ENCODE measurements around the gene SECISBP2L. TPM values are rescaled to one million over a fixed set of nuclear protein-coding genes. Genes with fewer than 3 reads are reported as not detected.
A peak's percentile ranks its signal among the peaks of the same experiment; 100 is the strongest.

SECISBP2L gene
- total RNA-seq, 1 experiment from 2014 or later, result 33.2 TPM

GRCh38 chr15:49052662-49053061 lies 6.4 kb upstream of the SECISBP2L start:
- Histone ChIP-seq H3K79me2 (ENCODE audit: low read depth) (no peaks in the 10 kb centered on the region), H3K4me2 (no peak overlapping the region), H3K9me3 (ENCODE audit: insufficient read depth, low read depth) (no peaks in the 10 kb centered on the region), H2AFZ (no peak overlapping the region), H3K27me3 (ENCODE audit: insufficient read depth, low read depth) (no peaks in the 10 kb centered on the region), H3K4me1 (replicated peaks; ENCODE audit: insufficient read depth) (no peaks in the 10 kb centered on the region), H3K36me3 (ENCODE audit: low read depth) (no peaks in the 10 kb centered on the region), H3K9me2 (ENCODE audit: insufficient read depth) (no peaks in the 10 kb centered on the region), H3F3A (ENCODE audit: insufficient read depth, low read depth) (no peaks in the 10 kb centered on the region), H3K4me3 (no peak overlapping the region), H3K27ac (no peak overlapping the region), H4K20me1 (ENCODE audit: insufficient read depth) (no peaks in the 10 kb centered on the region)
- ChIA-PET POLR2A (ENCODE audit: unreplicated experiment) (no interaction called here), CTCF (no interaction called here)
- no peak for DNase-seq
- no peak for TF ChIP-seq CTCF (conservative IDR thresholded peaks at IDR 0.05)
- TF ChIP-seq EZH2 (IDR thresholded peaks at IDR 0.05; ENCODE audit: low read depth), result no peak
- intact Hi-C loops (cut with micrococcal nuclease; ENCODE audit: unreplicated experiment), result no loop called here
- BruUV-seq (replicated peaks), result no TSS peak

GRCh38 chr15:49047456-49047855 lies 1.2 kb upstream of the SECISBP2L start:
- Histone ChIP-seq H3K27ac (no peak overlapping the region), H3K4me1 (replicated peaks; ENCODE audit: insufficient read depth) (peaks cover 15% of the 10 kb centered on the region), H3K79me2 (ENCODE audit: low read depth) (peaks cover 33% of the 10 kb centered on the region), H4K20me1 (ENCODE audit: insufficient read depth) (no peaks in the 10 kb centered on the region), H3K4me3 (no peak overlapping the region), H3K27me3 (ENCODE audit: insufficient read depth, low read depth) (no peaks in the 10 kb centered on the region), H3F3A (ENCODE audit: insufficient read depth, low read depth) (no peaks in the 10 kb centered on the region), H3K9me2 (ENCODE audit: insufficient read depth) (no peaks in the 10 kb centered on the region), H3K9me3 (ENCODE audit: insufficient read depth, low read depth) (no peaks in the 10 kb centered on the region), H2AFZ (no peak overlapping the region), H3K36me3 (ENCODE audit: low read depth) (no peaks in the 10 kb centered on the region), H3K4me2 (no peak overlapping the region)
- intact Hi-C loops (cut with micrococcal nuclease; ENCODE audit: unreplicated experiment), result loop anchor here (5.0 to 10.0 kb wide), 2 partner anchors 110 to 713 kb away; partner anchors contain the start of genes COPS2 and DUT
- ChIA-PET POLR2A (ENCODE audit: unreplicated experiment) (interaction anchor here (0.6 kb wide), 1 partner anchor 1145 kb away, joined by 6 read pairs; no protein-coding TSS in a partner anchor), CTCF (interaction anchor here (1.5 kb wide), 1 partner anchor 72 kb away, joined by 3 read pairs; no protein-coding TSS in a partner anchor)
- TF ChIP-seq EZH2 (IDR thresholded peaks at IDR 0.05; ENCODE audit: low read depth) (no peak), CTCF (conservative IDR thresholded peaks at IDR 0.05) (no peak)
- no TSS peak for BruUV-seq (replicated peaks)
- DNase-seq, result no peak

- POLR2A ChIA-PET (ENCODE audit: unreplicated experiment), result interaction anchor here (0.7 kb wide), 1 partner anchor 575 kb away, joined by 4 read pairs; the partner anchor contains the start of gene DTWD1
- intact Hi-C loops (cut with micrococcal nuclease; ENCODE audit: unreplicated experiment), result loop anchor here (5.0 to 10.0 kb wide), 2 partner anchors 112 to 711 kb away; partner anchors contain the start of genes COPS2 and DUT
- Histone ChIP-seq H3K4me3 (peak overlapping the region; percentile 67), H3K36me3 (ENCODE audit: low read depth) (no peaks in the 10 kb centered on the region), H3K9me2 (ENCODE audit: insufficient read depth) (no peaks in the 10 kb centered on the region), H3K27ac (no peak overlapping the region), H3K27me3 (ENCODE audit: insufficient read depth, low read depth) (no peaks in the 10 kb centered on the region), H4K20me1 (ENCODE audit: insufficient read depth) (no peaks in the 10 kb centered on the region), H3K9me3 (ENCODE audit: insufficient read depth, low read depth) (no peaks in the 10 kb centered on the region), H3K79me2 (ENCODE audit: low read depth) (peaks cover 50% of the 10 kb centered on the region), H3K4me1 (replicated peaks; ENCODE audit: insufficient read depth) (peaks cover 15% of the 10 kb centered on the region), H2AFZ (peak overlapping the region; percentile 92), H3K4me2 (peak overlapping the region; percentile 92), H3F3A (ENCODE audit: insufficient read depth, low read depth) (no peaks in the 10 kb centered on the region)
- DNase-seq, result no peak
- TF ChIP-seq CTCF (conservative IDR thresholded peaks at IDR 0.05) (no peak), EZH2 (IDR thresholded peaks at IDR 0.05; ENCODE audit: low read depth) (no peak)
- BruUV-seq (replicated peaks), result TSS peak; percentile 53
- CTCF ChIA-PET, result interaction anchor here (0.7 to 1.5 kb wide), 4 partner anchors 64 to 110 kb away, joined by 3 to 5 read pairs (median 3); partner anchors contain the start of gene COPS2
Observed at GRCh38 chr15:49045751-49046219, 461 bp downstream of the SECISBP2L start.
